Fibroblast of skin of abdomen (primary cell): ENCODE results near the gene LIMCH1.

Experiments used
- DNase-seq: peaks from one replicate; pipeline ENCODE4 v3.0.0-alpha.2; 2013

Gene LIMCH1

DNA sequence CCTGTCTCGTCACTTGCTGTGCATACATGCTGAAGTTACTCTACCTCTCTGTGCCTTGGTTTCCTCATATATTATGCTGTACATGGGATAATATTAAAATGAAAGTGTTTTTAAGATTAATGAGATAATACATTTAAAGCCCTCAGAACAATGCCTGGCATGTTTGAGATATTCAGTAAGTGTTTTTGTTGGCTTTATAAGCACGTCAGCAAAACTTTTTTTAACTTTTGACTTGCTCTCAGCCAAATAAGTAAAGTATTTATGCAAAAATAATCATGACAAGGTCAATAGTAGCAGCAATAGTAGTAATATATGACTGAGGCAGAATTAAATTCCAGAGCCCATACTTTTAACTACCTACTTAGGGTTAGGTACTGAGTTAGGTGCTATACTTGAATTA lies 29.2 kb downstream of the LIMCH1 start:
- DNase-seq: no peak

DNA sequence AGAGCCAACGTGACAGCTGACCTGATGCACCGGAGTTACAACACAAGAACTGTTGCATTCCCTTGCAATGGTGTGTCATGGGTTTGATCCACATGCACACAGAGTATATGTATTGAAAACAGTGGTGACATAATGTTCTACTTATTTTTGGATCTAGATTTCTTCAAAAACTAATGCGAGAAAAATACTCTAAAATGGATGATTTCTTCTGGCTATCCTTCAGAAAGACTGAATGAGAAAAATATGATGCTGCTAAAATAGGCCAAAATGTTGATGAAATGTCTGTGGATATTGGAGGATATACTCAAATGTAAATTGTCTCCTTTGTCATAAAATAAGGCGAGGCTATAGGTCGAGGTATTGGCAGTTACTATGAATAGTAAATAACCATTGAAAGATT lies 30.4 kb downstream of the LIMCH1 start:
- no peak for DNase-seq

DNA sequence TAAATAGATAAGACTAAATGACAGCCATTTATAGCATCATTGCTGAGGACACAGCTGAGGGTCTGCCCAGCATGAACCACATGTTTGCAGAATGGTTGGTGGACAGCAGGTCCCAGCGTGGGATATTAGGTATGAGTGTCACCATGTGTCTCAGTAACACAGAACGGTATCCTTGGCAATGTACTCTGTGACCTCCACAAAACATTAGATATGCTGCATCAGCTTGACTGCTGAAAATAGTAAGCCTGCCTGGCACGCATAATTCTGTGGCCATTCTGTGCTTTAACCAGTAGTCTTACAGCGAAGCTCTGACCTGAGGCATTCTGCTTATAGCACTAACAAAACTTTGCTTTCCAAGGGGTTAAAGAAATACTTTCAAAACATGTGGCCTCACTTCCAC lies 32.0 kb downstream of the LIMCH1 start:
- DNase-seq: no peak

DNA sequence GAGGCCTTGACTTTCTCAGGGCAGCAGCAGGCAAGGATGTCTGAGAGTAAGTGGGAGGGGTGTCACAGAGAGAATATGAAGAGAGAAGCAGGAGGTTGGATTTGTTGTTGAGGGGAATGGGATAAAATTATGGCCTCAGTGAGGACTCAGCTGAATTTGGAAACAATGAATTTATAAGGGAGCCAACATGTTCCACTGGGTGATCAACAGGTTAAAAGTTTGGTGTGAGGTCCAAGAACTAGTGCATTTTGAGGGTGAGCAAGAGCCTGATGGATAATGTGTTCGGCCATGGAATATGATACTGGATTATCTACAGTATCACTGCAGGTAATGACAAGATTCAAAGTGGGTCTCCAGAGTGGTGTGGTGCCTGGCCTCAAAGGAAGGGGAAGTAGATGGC lies 33.5 kb downstream of the LIMCH1 start:
- DNase-seq: no peak

GRCh38 chr4:41572516-41572915 lies 34.6 kb downstream of the LIMCH1 start:
- DNase-seq: no peak

DNA sequence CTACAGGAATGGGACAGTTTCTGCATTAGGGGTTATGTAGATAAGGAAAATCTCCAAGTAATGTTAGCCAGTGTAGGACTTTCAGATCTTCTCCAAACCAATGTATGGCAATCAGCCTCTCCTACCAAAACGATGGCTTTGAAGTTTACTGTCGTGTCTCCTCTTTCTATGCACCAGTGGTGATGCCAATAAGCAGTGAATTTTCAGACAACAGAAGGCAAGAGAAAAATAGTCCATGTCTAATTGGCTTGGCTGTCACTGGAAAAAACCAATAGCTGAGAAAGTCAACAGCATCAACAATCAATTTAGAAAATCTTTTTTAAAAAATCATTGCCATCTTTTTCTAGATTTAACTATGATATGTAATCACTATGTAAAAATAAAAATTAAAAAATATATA lies 35.0 kb downstream of the LIMCH1 start:
- DNase-seq: no peak

- peak; percentile 46 for DNase-seq
Observed at GRCh38 chr4:41573502-41574001, 35.6 kb downstream of the LIMCH1 start.

DNA sequence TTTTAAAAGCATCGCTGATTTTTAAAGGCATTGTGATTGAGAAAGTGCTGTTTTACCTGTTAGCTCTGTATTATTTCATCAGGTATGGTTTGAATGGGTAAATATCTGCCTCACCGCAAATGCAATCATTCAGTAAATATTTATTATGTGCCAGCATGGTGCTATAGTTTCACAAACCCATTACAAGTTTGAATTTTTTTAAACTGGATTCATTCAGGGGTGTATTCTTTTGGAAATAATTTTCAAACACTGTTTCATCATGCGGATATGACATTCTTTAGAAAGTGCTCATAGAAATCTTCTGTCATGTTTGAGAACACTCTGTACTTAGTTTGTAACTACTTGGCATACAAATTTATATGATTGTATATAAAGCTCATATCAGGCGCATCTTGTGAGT lies 37.2 kb downstream of the LIMCH1 start:
- no peak for DNase-seq

GRCh38 chr4:41575665-41576064 lies 37.7 kb downstream of the LIMCH1 start:
- DNase-seq: no peak

- no peak for DNase-seq
Observed at GRCh38 chr4:41579043-41579442, 41.1 kb downstream of the LIMCH1 start.

GRCh38 chr4:41579526-41579925 lies 41.6 kb downstream of the LIMCH1 start:
- peak; percentile 51 for DNase-seq

- DNase-seq: no peak
Observed at GRCh38 chr4:41580007-41580406, 42.0 kb downstream of the LIMCH1 start.

DNA sequence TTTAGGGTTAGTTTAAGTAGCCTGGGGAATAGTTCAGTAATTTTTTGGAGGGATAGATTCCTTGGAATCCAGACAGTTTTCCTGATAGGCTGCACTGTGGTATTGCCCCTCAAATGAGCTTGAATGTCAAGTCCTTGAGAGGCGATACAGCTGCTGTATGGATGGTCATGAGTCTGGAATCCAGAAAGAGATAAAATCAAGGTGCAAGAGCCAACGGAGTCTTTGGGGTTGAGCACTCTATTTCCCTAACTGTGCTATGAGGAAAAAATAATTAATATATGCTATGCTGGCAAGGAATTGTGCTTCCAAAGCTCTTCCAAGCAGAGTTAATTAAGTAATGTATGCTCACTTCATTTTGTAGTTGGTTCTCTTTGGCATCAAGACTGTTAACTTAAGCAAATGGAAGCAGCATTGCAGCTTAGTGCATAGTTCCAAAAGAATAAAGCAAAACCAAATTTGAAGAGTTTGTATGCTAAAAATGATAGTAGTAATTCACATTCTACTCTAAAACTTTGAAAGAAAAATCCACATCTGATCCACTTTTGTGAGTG lies 48.8 kb downstream of the LIMCH1 start:
- DNase-seq: no peak

GRCh38 chr4:41587286-41587685 lies 49.3 kb downstream of the LIMCH1 start:
- no peak for DNase-seq

- DNase-seq: no peak
Observed at GRCh38 chr4:41590591-41590990, 52.6 kb downstream of the LIMCH1 start.

- DNase-seq: no peak
Observed at GRCh38 chr4:41594432-41594831, 56.5 kb downstream of the LIMCH1 start.

- no peak for DNase-seq
Observed at GRCh38 chr4:41597494-41597893, 59.5 kb downstream of the LIMCH1 start.

DNA sequence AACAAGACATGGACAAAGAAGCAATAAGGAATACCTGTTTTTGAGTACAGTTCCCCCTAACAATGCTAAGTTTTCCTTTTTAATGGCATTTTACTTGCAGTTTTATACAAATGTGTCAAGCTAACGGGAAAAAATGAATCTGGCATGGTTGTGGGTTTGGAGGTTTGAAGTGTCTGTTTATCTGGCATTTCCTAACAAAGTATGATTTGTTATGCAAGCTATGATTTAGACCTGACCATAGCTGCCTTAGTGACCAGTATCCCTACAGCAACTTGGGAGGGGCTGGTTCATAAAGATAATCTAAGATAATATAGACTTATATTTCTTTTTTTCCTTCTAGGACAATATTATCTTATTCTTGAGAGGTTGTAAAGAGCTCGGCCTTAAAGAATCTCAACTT lies 60.6 kb downstream of the LIMCH1 start:
- no peak for DNase-seq

GRCh38 chr4:41599192-41599786 lies 61.3 kb downstream of the LIMCH1 start:
- DNase-seq: no peak

- peak; percentile 10 for DNase-seq
Observed at GRCh38 chr4:41600243-41600912, 62.4 kb downstream of the LIMCH1 start.

DNA sequence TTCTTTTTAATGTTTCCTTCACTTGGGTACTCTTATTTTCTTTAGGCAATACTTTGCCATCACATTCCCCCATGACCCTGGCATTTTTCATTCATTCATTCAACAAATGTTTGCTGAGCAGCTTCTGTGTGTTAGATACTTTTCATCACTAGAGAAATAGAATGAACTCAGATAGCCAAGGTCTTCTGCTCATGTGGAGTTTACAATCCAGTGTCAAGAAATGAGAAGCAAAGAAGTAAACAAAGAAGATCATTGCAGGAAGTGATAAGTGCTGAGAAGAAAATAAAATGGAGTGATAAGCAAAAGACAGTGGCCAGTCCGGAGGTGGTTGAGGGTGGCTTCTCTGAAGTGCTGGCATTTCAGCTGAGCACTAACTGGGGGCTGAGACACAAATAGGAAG lies 63.1 kb downstream of the LIMCH1 start:
- no peak for DNase-seq

- no peak for DNase-seq
Observed at GRCh38 chr4:41602113-41602512, 64.2 kb downstream of the LIMCH1 start.

DNA sequence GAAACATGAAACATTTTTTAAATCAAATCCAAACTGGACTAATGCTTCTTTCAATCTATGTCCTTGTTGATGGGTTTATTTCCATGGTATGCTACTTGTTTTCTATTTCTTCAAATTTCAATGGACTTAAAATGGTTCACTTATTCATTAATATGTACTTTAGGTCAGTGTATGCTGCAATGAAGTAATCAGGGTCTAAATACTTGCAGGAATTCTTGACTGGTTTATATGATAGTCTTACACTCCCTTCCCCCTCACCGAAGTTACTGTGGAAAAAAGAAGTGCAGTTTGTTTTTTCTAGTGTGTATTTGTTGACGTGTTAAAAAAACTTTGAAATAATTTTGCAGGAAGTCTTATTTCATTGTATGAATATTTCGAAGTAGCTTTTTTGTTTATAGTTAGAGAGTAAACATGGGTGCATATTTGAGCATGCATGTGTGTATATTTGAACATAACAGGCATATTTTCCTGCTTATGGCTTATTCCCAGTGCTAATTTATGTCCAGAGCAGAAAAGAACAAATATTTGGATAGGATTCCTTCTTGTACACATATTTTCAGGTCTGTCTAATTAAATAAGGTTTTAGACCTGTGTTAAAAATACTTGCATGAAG lies 65.0 kb downstream of the LIMCH1 start:
- DNase-seq: no peak

DNA sequence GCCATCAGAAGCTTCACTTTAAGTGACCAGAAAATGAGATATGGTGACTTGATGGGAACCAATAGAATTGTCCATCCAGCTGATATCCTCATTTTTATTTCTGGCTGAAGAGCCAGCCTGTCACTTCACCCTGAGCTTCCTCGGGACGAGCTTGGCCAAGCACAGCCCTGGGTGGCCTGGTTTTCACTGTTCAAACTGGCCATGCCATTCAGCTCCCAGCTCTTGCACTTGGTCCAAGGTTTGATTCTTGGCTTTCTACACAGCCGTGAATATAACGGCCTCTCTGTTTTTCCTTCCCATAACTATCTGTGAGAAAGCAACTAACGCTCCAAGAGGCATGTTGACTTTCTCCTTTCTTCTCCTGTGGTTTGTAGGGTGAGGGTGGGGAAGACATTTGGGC lies 71.9 kb downstream of the LIMCH1 start:
- DNase-seq: no peak
